GM23248 (cell line): ENCODE measurements around the gene OBI1.
"Not testable (repeated sequence)": the region's sequence is repeated elsewhere in the genome, so short reads cannot be mapped to it uniquely, and the experiment has no call there.

Experiments
- EZH2 ChIP-seq: fragments of 200-600 bp; sonication (generic); IDR thresholded peaks from 2 replicates; pipeline ENCODE4 v1.6.1; 2018; ENCODE audit warnings: antibody characterized with exemption, mild to moderate bottlenecking; ENCODE audit not compliant: insufficient read depth, poor library complexity, severe bottlenecking
- EZH2phosphoT487 ChIP-seq: fragments of 200-600 bp; sonication (generic); IDR thresholded peaks from 2 replicates; pipeline ENCODE4 v1.6.1; 2018; ENCODE audit warnings: antibody characterized with exemption, moderate library complexity, mild to moderate bottlenecking, low read depth; ENCODE audit not compliant: insufficient read depth

DNA sequence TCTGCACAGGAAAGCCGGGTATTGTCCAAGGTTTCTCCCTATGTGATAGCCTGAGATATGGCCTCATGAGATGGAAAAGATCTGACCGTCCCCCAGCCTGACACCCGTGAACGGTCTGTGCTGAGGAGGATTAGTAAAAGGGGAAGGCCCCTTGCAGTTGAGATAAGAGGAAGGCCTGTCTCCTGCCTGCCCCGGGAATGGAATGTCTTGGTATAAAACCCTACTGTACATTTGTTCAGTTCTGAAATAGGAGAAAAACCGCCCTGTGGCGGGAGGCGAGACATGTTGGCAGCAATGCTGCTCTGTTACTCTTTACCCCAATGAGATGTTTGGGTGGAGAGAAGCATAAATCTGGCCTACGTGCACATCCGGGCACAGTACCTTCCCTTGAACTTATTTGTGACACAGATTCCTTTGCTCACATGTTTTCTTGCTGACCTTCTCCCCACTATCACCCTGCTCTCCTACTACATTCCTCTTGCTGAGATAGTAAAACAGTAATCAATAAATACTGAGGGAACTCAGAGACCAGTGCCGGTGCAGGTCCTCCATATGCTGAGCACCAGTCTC, 11.8 kb downstream of the OBI1 start:
- TF ChIP-seq EZH2, EZH2phosphoT487: not testable (repeated sequence)
